Uterus (tissue), 4 donors: ENCODE results near the gene KRT79. TPM values are rescaled to one million over a fixed set of nuclear protein-coding genes. Genes with fewer than 3 reads are reported as not detected.

ENCODE experiments used
- DNase-seq, 2 donors: peaks; one replicate each; pipeline ENCODE4 v3.0.0-alpha.2; 2019 to 2020
- H3K27ac ChIP-seq, 2 donors: fragments of 200-600 bp; sonication (generic); 1 replicate in 1 of 2; 2 replicates in 1 of 2; pipeline ENCODE4 v1.5.1; 2016 to 2018
- H3K27me3 ChIP-seq, 2 donors: fragments of 200-600 bp; sonication (generic); one replicate each; pipeline ENCODE4 v1.5.1; 2018 to 2019; ENCODE audit warnings: control low read depth in 1 of 2
- H3K36me3 ChIP-seq, 2 donors: fragments of 200-600 bp; sonication (generic); one replicate each; pipeline ENCODE4 v1.5.1; 2019; ENCODE audit warnings: control low read depth in 1 of 2
- H3K4me1 ChIP-seq, 2 donors: fragments of 200-600 bp; sonication (generic); one replicate each; pipeline ENCODE4 v1.5.1; 2018 to 2019; ENCODE audit warnings: control low read depth in 1 of 2
- H3K4me3 ChIP-seq, 2 donors: fragments of 200-600 bp; sonication (generic); 1 replicate in 1 of 2; 2 replicates in 1 of 2; pipeline ENCODE4 v1.5.1; 2018 to 2019; ENCODE audit warnings: mild to moderate bottlenecking in 1 of 2
- H3K9me3 ChIP-seq, 2 donors: fragments of 200-600 bp; sonication (generic); one replicate each; pipeline ENCODE4 v1.5.1; 2019; ENCODE audit warnings: control low read depth in 1 of 2
- CTCF ChIP-seq, 4 experiments: fragments of 200-600 bp in 2 of 4; fragments of 450-650 bp in 2 of 4; sonication (generic) in 2 of 4; IDR thresholded peaks; one replicate each; pipeline ENCODE4 v1.5.1; 2016 to 2019; ENCODE audit warnings: antibody characterized with exemption in 4 of 4, mild to moderate bottlenecking in 2 of 4, moderate library complexity in 1 of 4
- POLR2A ChIP-seq, 2 donors: fragments of 450-650 bp; IDR thresholded peaks; one replicate each; pipeline ENCODE4 v1.6.1; 2016; ENCODE audit warnings: antibody characterized with exemption in 2 of 2, mild to moderate bottlenecking in 1 of 2, moderate library complexity in 1 of 2
- intact Hi-C: fragments of 100-400 bp; cut with DNase I; formaldehyde crosslinking; loops from one replicate; pipeline ENCODE4 v1.15.1; 2023; ENCODE audit warnings: low total_unique reads
- total RNA-seq, 4 donors: library from RNA; depleted of rRNA in 3 of 4; stranded (reverse); fragments of >200 nt in 3 of 4; gene quantifications; one replicate each; pipeline versions ENCODE4 v1.1.0 to v1.2.4, GENCODE V29; 2014 to 2023
- donor health status: DM: yes; HTN: yes; CAD: no.

The KRT79 gene
- total RNA-seq, 4 donors from 2014 or later: not detected

GRCh38 chr12:52807544-52808470 lies 26.3 kb downstream of the KRT79 start:
- TF ChIP-seq POLR2A (IDR thresholded peaks at IDR 0.05) (no peak), CTCF (IDR thresholded peaks at IDR 0.05) (no peak)
- Histone ChIP-seq H3K27ac (no peak overlapping the region), H3K4me3 (no peak overlapping the region), H3K4me1 (no peaks in the 10 kb centered on the region), H3K27me3 (no peaks in the 10 kb centered on the region), H3K9me3 (no peaks in the 10 kb centered on the region), H3K36me3 (no peaks in the 10 kb centered on the region)
- intact Hi-C loops: no loop called here
- no peak for DNase-seq

- no peak for TF ChIP-seq CTCF (IDR thresholded peaks at IDR 0.05)
- TF ChIP-seq POLR2A (IDR thresholded peaks at IDR 0.05): no peak
- Histone ChIP-seq H3K9me3 (no peaks in the 10 kb centered on the region), H3K27me3 (no peaks in the 10 kb centered on the region), H3K27ac (no peak overlapping the region), H3K4me1 (no peaks in the 10 kb centered on the region), H3K36me3 (no peaks in the 10 kb centered on the region), H3K4me3 (no peak overlapping the region)
- intact Hi-C loops: no loop called here
- no peak for DNase-seq
These were observed 27.1 kb downstream of the KRT79 start for GRCh38 chr12:52806821-52807543.

GRCh38 chr12:52806169-52806811 lies 27.8 kb downstream of the KRT79 start:
- no peak overlapping the region for H3K4me3 ChIP-seq
- no peaks in the 10 kb centered on the region for H3K36me3 ChIP-seq
- no peaks in the 10 kb centered on the region for H3K9me3 ChIP-seq
- no peak for DNase-seq
- no peaks in the 10 kb centered on the region for H3K27me3 ChIP-seq
- intact Hi-C loops: no loop called here
- TF ChIP-seq POLR2A (IDR thresholded peaks at IDR 0.05) (no peak), CTCF (IDR thresholded peaks at IDR 0.05) (no peak)
- no peaks in the 10 kb centered on the region for H3K4me1 ChIP-seq
- no peak overlapping the region for H3K27ac ChIP-seq

GRCh38 chr12:52805739-52806138 lies 28.4 kb downstream of the KRT79 start:
- intact Hi-C loops: no loop called here
- Histone ChIP-seq H3K36me3 (no peaks in the 10 kb centered on the region), H3K4me1 (no peaks in the 10 kb centered on the region), H3K27ac (no peak overlapping the region), H3K27me3 (no peaks in the 10 kb centered on the region), H3K4me3 (no peak overlapping the region), H3K9me3 (no peaks in the 10 kb centered on the region)
- TF ChIP-seq CTCF (IDR thresholded peaks at IDR 0.05): no peak
- no peak for TF ChIP-seq POLR2A (IDR thresholded peaks at IDR 0.05)
- DNase-seq: no peak
